ENCODE results near the gene AGL. TPM values are rescaled to one million over a fixed set of nuclear protein-coding genes. Genes with fewer than 3 reads are reported as not detected.
"Not testable (repeated sequence)": the region's sequence is repeated elsewhere in the genome, so short reads cannot be mapped to it uniquely, and the experiment has no call there.

AGL gene
- total RNA-seq, 4 donors from 2014 or later: 8.0 to 25.9 (median 17.1) TPM

- Histone ChIP-seq H3K27ac (no peak overlapping the region), H3K4me3 (no peak overlapping the region), H3K36me3 (no peaks in the 10 kb centered on the region), H3K9me3 (peaks cover 0 to 5% of the 10 kb centered on the region in 2 donors), H3K4me1 (no peaks in the 10 kb centered on the region), H3K27me3 (no peaks in the 10 kb centered on the region)
- in situ Hi-C loops (cut with MboI; ENCODE audit: low pct_ligation_motif_present in 1 of 4, low pct_unique_long_range_greater_than_20kb in 1 of 4, low sequenced_read_pairs in 3 of 4) (no loop called here), intact Hi-C loops (cut with DNase I; ENCODE audit: low total_unique reads) (no loop called here)
- no peak for TF ChIP-seq POLR2A (IDR thresholded peaks at IDR 0.05)
- no peak for TF ChIP-seq EP300 (IDR thresholded peaks at IDR 0.05; ENCODE audit: low read depth)
- no peak for TF ChIP-seq POLR2AphosphoS5 (IDR thresholded peaks at IDR 0.05)
- TF ChIP-seq CTCF (IDR thresholded peaks at IDR 0.05): no peak
- no peak for DNase-seq
- 92 to 100% methylated on average over 1 to 2 of the region's 2 CpGs for WGBS, 2 donors (ENCODE audit: low coverage in 1 of 2)
Observed at GRCh38 chr1:99827970-99828369, 22.2 kb upstream of the AGL start.

- Histone ChIP-seq H3K4me1 (no peaks in the 10 kb centered on the region), H3K36me3 (no peaks in the 10 kb centered on the region), H3K27me3 (no peaks in the 10 kb centered on the region), H3K9me3 (peaks cover 0 to 5% of the 10 kb centered on the region in 2 donors), H3K27ac (no peak overlapping the region), H3K4me3 (no peak overlapping the region)
- WGBS, 2 donors (ENCODE audit: low coverage in 1 of 2): 68 to 70% methylated on average over 2 of the region's 2 CpGs
- in situ Hi-C loops (cut with MboI; ENCODE audit: low pct_ligation_motif_present in 1 of 4, low pct_unique_long_range_greater_than_20kb in 1 of 4, low sequenced_read_pairs in 3 of 4) (no loop called here), intact Hi-C loops (cut with DNase I; ENCODE audit: low total_unique reads) (no loop called here)
- DNase-seq: no peak
- TF ChIP-seq CTCF (IDR thresholded peaks at IDR 0.05): no peak
- TF ChIP-seq POLR2A (IDR thresholded peaks at IDR 0.05): no peak
- TF ChIP-seq POLR2AphosphoS5 (IDR thresholded peaks at IDR 0.05): no peak
- no peak for TF ChIP-seq EP300 (IDR thresholded peaks at IDR 0.05; ENCODE audit: low read depth)
Observed at GRCh38 chr1:99829269-99829668, 20.9 kb upstream of the AGL start.

GRCh38 chr1:99833911-99834310 is 16.2 kb upstream of the AGL start:
- H3K9me3 ChIP-seq; H3K4me1 ChIP-seq; H3K27me3 ChIP-seq; intact Hi-C loops (cut with DNase I; ENCODE audit: low total_unique reads); H3K36me3 ChIP-seq; H3K27ac ChIP-seq; in situ Hi-C loops (cut with MboI; ENCODE audit: low pct_ligation_motif_present in 1 of 4, low pct_unique_long_range_greater_than_20kb in 1 of 4, low sequenced_read_pairs in 3 of 4); H3K4me3 ChIP-seq; DNase-seq: not testable (repeated sequence)
- WGBS, 2 donors (ENCODE audit: low coverage in 1 of 2): 93% methylated on average over 7 of the region's 7 CpGs

GRCh38 chr1:99836171-99837103 is 13.7 kb upstream of the AGL start:
- H3K4me3 ChIP-seq; in situ Hi-C loops (cut with MboI; ENCODE audit: low pct_ligation_motif_present in 1 of 4, low pct_unique_long_range_greater_than_20kb in 1 of 4, low sequenced_read_pairs in 3 of 4); DNase-seq; H3K27me3 ChIP-seq; H3K9me3 ChIP-seq; H3K36me3 ChIP-seq; intact Hi-C loops (cut with DNase I; ENCODE audit: low total_unique reads); H3K27ac ChIP-seq; H3K4me1 ChIP-seq: not testable (repeated sequence)
- WGBS, 2 donors (ENCODE audit: low coverage in 1 of 2): 64 to 81% methylated on average over 4 to 7 of the region's 7 CpGs

GRCh38 chr1:99840353-99840752 is 9.8 kb upstream of the AGL start:
- H3K27me3 ChIP-seq; DNase-seq; H3K27ac ChIP-seq; H3K9me3 ChIP-seq; in situ Hi-C loops (cut with MboI; ENCODE audit: low pct_ligation_motif_present in 1 of 4, low pct_unique_long_range_greater_than_20kb in 1 of 4, low sequenced_read_pairs in 3 of 4); H3K36me3 ChIP-seq; H3K4me1 ChIP-seq; H3K4me3 ChIP-seq; intact Hi-C loops (cut with DNase I; ENCODE audit: low total_unique reads): not testable (repeated sequence)
- WGBS, 2 donors (ENCODE audit: low coverage in 1 of 2): 80 to 84% methylated on average over 3 of the region's 3 CpGs
